ENCODE results near the gene GAREM1. TPM values are rescaled to one million over a fixed set of nuclear protein-coding genes. Genes with fewer than 3 reads are reported as not detected.

The GAREM1 gene
- total RNA-seq, 4 donors from 2014 or later = 42.9 to 70.8 (median 52.6) TPM

GRCh38 chr18:32439802-32440201, 30.9 kb downstream of the GAREM1 start:
- Histone ChIP-seq H3K27me3 (no peaks in the 10 kb centered on the region), H3K36me3 (no peaks in the 10 kb centered on the region), H3K27ac (no peak overlapping the region), H3K4me3 (no peak overlapping the region), H3K4me1 (no peaks in the 10 kb centered on the region), H3K9me3 (no peaks in the 10 kb centered on the region)
- TF ChIP-seq POLR2AphosphoS5 (IDR thresholded peaks at IDR 0.05) (no peak), POLR2A (IDR thresholded peaks at IDR 0.05) (no peak), EP300 (IDR thresholded peaks at IDR 0.05) (no peak)
- TF ChIP-seq, protein P1, sequence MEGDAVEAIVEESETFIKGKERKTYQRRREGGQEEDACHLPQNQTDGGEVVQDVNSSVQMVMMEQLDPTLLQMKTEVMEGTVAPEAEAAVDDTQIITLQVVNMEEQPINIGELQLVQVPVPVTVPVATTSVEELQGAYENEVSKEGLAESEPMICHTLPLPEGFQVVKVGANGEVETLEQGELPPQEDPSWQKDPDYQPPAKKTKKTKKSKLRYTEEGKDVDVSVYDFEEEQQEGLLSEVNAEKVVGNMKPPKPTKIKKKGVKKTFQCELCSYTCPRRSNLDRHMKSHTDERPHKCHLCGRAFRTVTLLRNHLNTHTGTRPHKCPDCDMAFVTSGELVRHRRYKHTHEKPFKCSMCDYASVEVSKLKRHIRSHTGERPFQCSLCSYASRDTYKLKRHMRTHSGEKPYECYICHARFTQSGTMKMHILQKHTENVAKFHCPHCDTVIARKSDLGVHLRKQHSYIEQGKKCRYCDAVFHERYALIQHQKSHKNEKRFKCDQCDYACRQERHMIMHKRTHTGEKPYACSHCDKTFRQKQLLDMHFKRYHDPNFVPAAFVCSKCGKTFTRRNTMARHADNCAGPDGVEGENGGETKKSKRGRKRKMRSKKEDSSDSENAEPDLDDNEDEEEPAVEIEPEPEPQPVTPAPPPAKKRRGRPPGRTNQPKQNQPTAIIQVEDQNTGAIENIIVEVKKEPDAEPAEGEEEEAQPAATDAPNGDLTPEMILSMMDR (IDR thresholded peaks at IDR 0.05) = no peak
- DNase-seq (ENCODE audit: low spot score in 2 of 2) = no peak
- WGBS = 92% methylated on average over 1 of the region's 1 CpG

DNA sequence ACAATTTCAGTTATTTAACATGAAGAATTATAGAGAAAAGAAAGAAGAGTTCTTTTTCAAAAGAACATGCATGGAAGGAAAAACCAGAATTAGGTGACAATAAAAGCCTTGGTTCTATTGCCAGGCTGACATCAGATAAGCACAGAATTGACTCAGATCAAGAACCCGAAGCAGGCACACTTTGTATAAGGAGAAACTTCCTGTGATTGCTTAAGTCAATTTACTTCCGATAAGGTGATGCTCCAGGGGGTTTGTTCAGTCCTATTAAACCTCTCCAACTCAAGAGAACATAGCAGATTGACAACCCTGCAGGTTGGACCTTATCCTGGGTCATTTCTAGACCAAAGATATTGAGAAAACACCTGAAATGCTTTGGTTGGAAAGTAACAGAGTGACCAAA, 31.4 kb downstream of the GAREM1 start:
- H3K4me3 ChIP-seq = no peak overlapping the region
- H3K9me3 ChIP-seq = no peaks in the 10 kb centered on the region
- TF ChIP-seq, protein P1 (IDR thresholded peaks at IDR 0.05) = no peak
- TF ChIP-seq POLR2A (IDR thresholded peaks at IDR 0.05) (no peak), POLR2AphosphoS5 (IDR thresholded peaks at IDR 0.05) (no peak), EP300 (IDR thresholded peaks at IDR 0.05) (no peak)
- no peak for DNase-seq (ENCODE audit: low spot score in 2 of 2)
- no peaks in the 10 kb centered on the region for H3K27me3 ChIP-seq
- H3K4me1 ChIP-seq = no peaks in the 10 kb centered on the region
- H3K36me3 ChIP-seq = no peaks in the 10 kb centered on the region
- no peak overlapping the region for H3K27ac ChIP-seq
- WGBS = 54% methylated on average over 2 of the region's 2 CpGs

DNA sequence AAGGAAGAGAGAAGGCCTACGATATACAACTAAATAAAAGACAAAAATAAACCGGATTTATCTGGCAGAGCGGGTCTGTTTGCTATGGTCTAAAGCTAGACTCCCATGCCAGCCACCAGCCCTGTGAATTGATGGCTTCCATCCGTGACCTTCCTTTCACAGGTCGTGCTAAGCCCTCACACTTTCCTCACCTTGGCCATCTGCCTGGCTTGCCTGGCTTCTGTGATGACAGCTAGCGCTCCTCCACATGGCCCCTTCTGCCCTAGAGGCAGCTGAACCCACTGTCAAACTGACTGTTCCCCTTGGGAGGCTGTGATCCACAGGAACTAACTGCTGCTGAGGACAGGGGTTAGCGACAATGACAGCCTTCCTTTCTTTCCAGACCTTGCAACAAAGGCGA, 32.5 kb downstream of the GAREM1 start:
- Histone ChIP-seq H3K27ac (no peak overlapping the region), H3K9me3 (no peaks in the 10 kb centered on the region), H3K4me3 (no peak overlapping the region), H3K36me3 (no peaks in the 10 kb centered on the region), H3K4me1 (no peaks in the 10 kb centered on the region), H3K27me3 (no peaks in the 10 kb centered on the region)
- WGBS = 75% methylated on average over 8 of the region's 8 CpGs
- DNase-seq (ENCODE audit: low spot score in 2 of 2) = no peak
- TF ChIP-seq EP300 (IDR thresholded peaks at IDR 0.05) (no peak), POLR2A (IDR thresholded peaks at IDR 0.05) (no peak), POLR2AphosphoS5 (IDR thresholded peaks at IDR 0.05) (no peak)
- TF ChIP-seq, protein P1 (IDR thresholded peaks at IDR 0.05) = no peak

GRCh38 chr18:32437100-32437834, 33.4 kb downstream of the GAREM1 start:
- DNase-seq (ENCODE audit: low spot score in 2 of 2) = no peak
- WGBS = 81% methylated on average over 7 of the region's 7 CpGs
- no peaks in the 10 kb centered on the region for H3K27me3 ChIP-seq
- H3K4me1 ChIP-seq = no peaks in the 10 kb centered on the region
- no peak overlapping the region for H3K4me3 ChIP-seq
- no peak for TF ChIP-seq EP300 (IDR thresholded peaks at IDR 0.05)
- TF ChIP-seq, protein P1 (IDR thresholded peaks at IDR 0.05) = no peak
- no peak for TF ChIP-seq POLR2AphosphoS5 (IDR thresholded peaks at IDR 0.05)
- TF ChIP-seq POLR2A (IDR thresholded peaks at IDR 0.05) = no peak
- no peaks in the 10 kb centered on the region for H3K9me3 ChIP-seq
- H3K36me3 ChIP-seq = no peaks in the 10 kb centered on the region
- H3K27ac ChIP-seq = no peak overlapping the region

DNA sequence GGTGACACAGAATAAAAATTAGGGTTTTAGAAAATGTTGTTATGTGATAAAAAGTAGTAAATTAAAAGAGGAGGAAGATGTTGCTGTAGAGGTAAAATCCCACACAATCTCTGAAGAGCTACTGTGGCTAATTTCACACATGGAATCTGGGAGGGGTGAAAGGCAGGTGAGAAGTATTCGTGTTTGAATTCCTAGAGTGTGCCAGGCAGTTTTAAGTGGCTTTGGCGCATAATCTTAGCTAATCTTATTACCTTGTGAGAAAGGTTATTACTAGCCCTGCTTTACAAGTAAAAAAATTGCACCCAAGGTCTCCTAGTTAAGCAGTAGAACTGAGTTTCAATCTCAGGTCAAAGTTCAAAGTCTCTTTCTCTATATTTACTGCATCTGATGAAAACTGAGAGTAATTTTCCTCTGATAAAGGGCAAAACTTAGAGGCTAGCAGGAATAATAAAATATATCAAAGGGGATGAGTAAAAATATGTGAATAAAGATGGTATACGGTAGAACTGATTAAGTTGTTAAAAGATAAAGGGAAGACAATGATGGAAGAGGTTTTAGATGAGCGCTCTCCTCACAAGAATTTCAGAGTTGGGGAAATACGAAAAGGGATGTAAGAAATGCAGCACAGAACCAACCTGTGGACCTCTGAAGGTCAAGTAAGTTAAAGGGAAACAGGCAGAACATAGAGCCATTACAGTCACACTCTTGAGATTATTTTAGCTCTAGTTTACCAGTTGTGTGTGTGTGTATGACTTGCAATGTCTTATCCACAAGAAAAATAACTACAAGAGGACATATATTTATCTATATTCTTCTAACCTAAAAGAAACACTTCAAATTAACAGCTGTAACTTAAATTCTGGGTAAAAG, 34.8 kb downstream of the GAREM1 start:
- Histone ChIP-seq H3K4me3 (no peak overlapping the region), H3K4me1 (no peaks in the 10 kb centered on the region), H3K27ac (no peak overlapping the region), H3K27me3 (no peaks in the 10 kb centered on the region), H3K9me3 (no peaks in the 10 kb centered on the region), H3K36me3 (no peaks in the 10 kb centered on the region)
- no peak for TF ChIP-seq POLR2AphosphoS5 (IDR thresholded peaks at IDR 0.05)
- DNase-seq (ENCODE audit: low spot score in 2 of 2) = no peak
- 73% methylated on average over 5 of the region's 5 CpGs for WGBS
